WTC11 (cell line): ENCODE results near the gene CBY3. TPM values are rescaled to one million over a fixed set of nuclear protein-coding genes. Genes with fewer than 3 reads are reported as not detected.
A peak's percentile ranks its signal among the peaks of the same experiment; 100 is the strongest.

ENCODE experiments used
- AFF4 ChIP-seq: sonication (generic); formaldehyde crosslinking; IDR thresholded peaks from 2 replicates; pipeline ENCODE4 v1.8.1; 2023; ENCODE audit warnings: mild to moderate bottlenecking, missing genetic modification reagents, borderline replicate concordance
- ARID4B ChIP-seq: sonication (generic); formaldehyde crosslinking; IDR thresholded peaks from 2 replicates; pipeline ENCODE4 v1.8.0; 2023; ENCODE audit warnings: missing genetic modification reagents, mild to moderate bottlenecking, borderline replicate concordance
- ATF2 ChIP-seq: sonication (generic); formaldehyde crosslinking; IDR thresholded peaks from 2 replicates; pipeline ENCODE4 v1.8.1; 2022; ENCODE audit warnings: low read depth, missing genetic modification reagents, borderline replicate concordance
- ATF3 ChIP-seq: sonication (generic); formaldehyde crosslinking; conservative IDR thresholded peaks from 2 replicates; pipeline ENCODE4 v1.8.1; 2022; ENCODE audit warnings: mild to moderate bottlenecking, missing genetic modification reagents
- CREB1 ChIP-seq: sonication (generic); formaldehyde crosslinking; IDR thresholded peaks from 2 replicates; pipeline ENCODE4 v1.8.0; 2023; ENCODE audit warnings: mild to moderate bottlenecking, missing genetic modification reagents
- ELF4 ChIP-seq: sonication (generic); formaldehyde crosslinking; IDR thresholded peaks from 2 replicates; pipeline ENCODE4 v1.8.1; 2022; ENCODE audit warnings: low read depth, mild to moderate bottlenecking, moderate library complexity, missing genetic modification reagents
- GABPB1 ChIP-seq: sonication (generic); formaldehyde crosslinking; IDR thresholded peaks from 2 replicates; pipeline ENCODE4 v1.8.1; 2023; ENCODE audit warnings: mild to moderate bottlenecking, missing genetic modification reagents
- IRF2 ChIP-seq: sonication (generic); formaldehyde crosslinking; IDR thresholded peaks from 2 replicates; pipeline ENCODE4 v1.8.0; 2022; ENCODE audit warnings: low read depth, missing genetic modification reagents, borderline replicate concordance
- JUN ChIP-seq: sonication (generic); formaldehyde crosslinking; IDR thresholded peaks from 2 replicates; pipeline ENCODE4 v1.8.0; 2023; ENCODE audit warnings: mild to moderate bottlenecking, missing genetic modification reagents
- MLX ChIP-seq: sonication (generic); formaldehyde crosslinking; IDR thresholded peaks from 2 replicates; pipeline ENCODE4 v1.8.1; 2023; ENCODE audit warnings: mild to moderate bottlenecking, missing genetic modification reagents, moderate library complexity
- MXD4 ChIP-seq: fragments of 250-450 bp; sonication (Bioruptor Pico); IDR thresholded peaks from 2 replicates; pipeline ENCODE4 v1.8.0; 2021; ENCODE audit warnings: mild to moderate bottlenecking, moderate library complexity, borderline replicate concordance
- PRDM15 ChIP-seq: sonication (generic); formaldehyde crosslinking; IDR thresholded peaks from 2 replicates; pipeline ENCODE4 v1.8.0; 2022; ENCODE audit warnings: missing genetic modification reagents
- RELA ChIP-seq: sonication (generic); formaldehyde crosslinking; IDR thresholded peaks from 2 replicates; pipeline ENCODE4 v1.8.1; 2022; ENCODE audit warnings: missing genetic modification reagents, mild to moderate bottlenecking, borderline replicate concordance
- SMAD4 ChIP-seq: sonication (generic); formaldehyde crosslinking; IDR thresholded peaks from 2 replicates; pipeline ENCODE4 v1.8.0; 2022; ENCODE audit warnings: mild to moderate bottlenecking, missing genetic modification reagents
- USF2 ChIP-seq: sonication (generic); formaldehyde crosslinking; IDR thresholded peaks from 2 replicates; pipeline ENCODE4 v1.8.1; 2023; ENCODE audit warnings: mild to moderate bottlenecking, missing genetic modification reagents, moderate library complexity
- ZBTB43 ChIP-seq: sonication (generic); formaldehyde crosslinking; IDR thresholded peaks from 2 replicates; pipeline ENCODE4 v1.8.1; 2023; ENCODE audit warnings: mild to moderate bottlenecking, missing genetic modification reagents
- ZNF232 ChIP-seq: sonication (generic); formaldehyde crosslinking; IDR thresholded peaks from 2 replicates; pipeline ENCODE4 v1.8.0; 2022; ENCODE audit warnings: mild to moderate bottlenecking, missing genetic modification reagents
- ZNF416 ChIP-seq: fragments of 250-450 bp; sonication (Bioruptor Pico); IDR thresholded peaks from 2 replicates; pipeline ENCODE4 v1.9.0; 2021; ENCODE audit warnings: mild to moderate bottlenecking, inconsistent platforms
- ZNF423 ChIP-seq: fragments of 250-450 bp; sonication (Bioruptor Pico); IDR thresholded peaks from 2 replicates; pipeline ENCODE4 v2.1.2; 2022; ENCODE audit warnings: mild to moderate bottlenecking, moderate library complexity
- total RNA-seq: library from RNA; stranded (reverse); gene quantifications from 3 replicates; pipeline ENCODE4 v1.2.3, GENCODE V29; 2021

Gene CBY3
- total RNA-seq, 1 experiment from 2014 or later, result 0.37 TPM

GRCh38 chr5:179678223-179679013 is 2.4 kb downstream of the CBY3 start (continued):
- peak; percentile 84; the same call in 1 of the 2 replicates for TF ChIP-seq CREB1 (CRISPR knock-in tag)
- peak; percentile 97 for TF ChIP-seq RELA (CRISPR knock-in tag)
- 0 out of 2 replicates have a peak, but pooled peaks have one; percentile 29 for TF ChIP-seq USF2 (CRISPR knock-in tag)
- peak; percentile 98 for TF ChIP-seq ZBTB43
- no peak; the same call in 1 of the 2 replicates for TF ChIP-seq JUN (CRISPR knock-in tag)
- peak; percentile 80 for TF ChIP-seq ATF3 (CRISPR knock-in tag)
- peak; percentile 93 for TF ChIP-seq GABPB1 (CRISPR knock-in tag)
- peak; percentile 95 for TF ChIP-seq ATF2 (CRISPR knock-in tag)
- no peak for TF ChIP-seq ZNF416
- no peak; the same call in 1 of the 2 replicates for TF ChIP-seq AFF4 (CRISPR knock-in tag)
- no peak for TF ChIP-seq MXD4
- TF ChIP-seq MLX, result no peak; the same call in none of the 2 replicates
- TF ChIP-seq SMAD4, result no peak
- TF ChIP-seq ELF4 (CRISPR knock-in tag), result peak; percentile 96; the same call in 1 of the 2 replicates
- 0 out of 2 replicates have a peak, but pooled peaks have one; percentile 46 for TF ChIP-seq ZNF232 (CRISPR knock-in tag)
- TF ChIP-seq IRF2, result peak; percentile 95
- peak; percentile 95 for TF ChIP-seq ARID4B
- peak; percentile 81 for TF ChIP-seq PRDM15 (CRISPR knock-in tag)
- TF ChIP-seq ZNF423 (CRISPR knock-in tag), result no peak
